ENCODE data around the gene PDGFB. TPM values are rescaled to one million over a fixed set of nuclear protein-coding genes. Genes with fewer than 3 reads are reported as not detected.

Gene PDGFB
- total RNA-seq, 1 donor from 2014 or later = 79.6 TPM

DNA sequence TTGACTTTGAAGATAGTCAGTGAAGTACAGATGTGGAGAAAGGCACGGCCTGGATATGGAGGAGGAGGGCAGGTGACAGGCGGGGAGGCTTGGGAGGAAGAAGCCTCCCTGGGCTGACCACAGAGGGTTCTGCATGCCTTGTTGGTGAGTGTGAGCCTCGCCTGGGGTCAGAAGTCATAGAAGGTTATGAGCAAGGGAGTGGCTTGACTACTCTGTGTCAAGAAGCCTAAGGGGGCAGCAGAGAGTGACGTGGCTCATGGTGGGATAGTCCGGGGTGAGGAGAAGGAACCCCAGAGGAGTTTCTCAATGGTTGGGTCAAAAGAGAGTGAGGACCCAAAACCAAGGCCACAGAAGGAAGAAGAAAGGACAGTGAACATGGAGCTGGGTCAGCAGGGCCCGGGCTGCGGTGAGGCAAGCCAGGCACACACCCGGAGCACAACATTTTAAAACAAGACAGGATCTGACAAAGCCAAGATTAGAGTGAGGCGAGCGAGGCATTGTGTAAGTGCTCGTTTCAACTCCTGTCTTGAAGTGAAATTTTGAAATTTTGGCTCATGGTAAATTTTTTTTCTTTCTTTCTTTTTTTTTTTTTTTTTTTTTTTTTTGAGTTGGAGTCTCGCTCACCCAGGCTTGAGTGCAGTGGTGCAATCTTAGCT, 31.9 kb downstream of the PDGFB start:
- TF ChIP-seq, protein P1, sequence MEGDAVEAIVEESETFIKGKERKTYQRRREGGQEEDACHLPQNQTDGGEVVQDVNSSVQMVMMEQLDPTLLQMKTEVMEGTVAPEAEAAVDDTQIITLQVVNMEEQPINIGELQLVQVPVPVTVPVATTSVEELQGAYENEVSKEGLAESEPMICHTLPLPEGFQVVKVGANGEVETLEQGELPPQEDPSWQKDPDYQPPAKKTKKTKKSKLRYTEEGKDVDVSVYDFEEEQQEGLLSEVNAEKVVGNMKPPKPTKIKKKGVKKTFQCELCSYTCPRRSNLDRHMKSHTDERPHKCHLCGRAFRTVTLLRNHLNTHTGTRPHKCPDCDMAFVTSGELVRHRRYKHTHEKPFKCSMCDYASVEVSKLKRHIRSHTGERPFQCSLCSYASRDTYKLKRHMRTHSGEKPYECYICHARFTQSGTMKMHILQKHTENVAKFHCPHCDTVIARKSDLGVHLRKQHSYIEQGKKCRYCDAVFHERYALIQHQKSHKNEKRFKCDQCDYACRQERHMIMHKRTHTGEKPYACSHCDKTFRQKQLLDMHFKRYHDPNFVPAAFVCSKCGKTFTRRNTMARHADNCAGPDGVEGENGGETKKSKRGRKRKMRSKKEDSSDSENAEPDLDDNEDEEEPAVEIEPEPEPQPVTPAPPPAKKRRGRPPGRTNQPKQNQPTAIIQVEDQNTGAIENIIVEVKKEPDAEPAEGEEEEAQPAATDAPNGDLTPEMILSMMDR (conservative IDR thresholded peaks at IDR 0.05; ENCODE audit: low read depth, low read length) = peak; percentile 41
- no peak overlapping the region for H3K4me3 ChIP-seq (ENCODE audit: low read depth, low read length)
- peak; percentile 78 for DNase-seq (ENCODE audit: low read depth)

GRCh38 chr22:39209756-39210155, 35.0 kb downstream of the PDGFB start:
- no peak overlapping the region for H3K4me3 ChIP-seq (ENCODE audit: low read depth, low read length)
- no peak for DNase-seq (ENCODE audit: low read depth)
- TF ChIP-seq, protein P1 (conservative IDR thresholded peaks at IDR 0.05; ENCODE audit: low read depth, low read length) = no peak

- no peak for DNase-seq (ENCODE audit: low read depth)
- no peak overlapping the region for H3K4me3 ChIP-seq (ENCODE audit: low read depth, low read length)
- TF ChIP-seq, protein P1 (conservative IDR thresholded peaks at IDR 0.05; ENCODE audit: low read depth, low read length) = no peak
Observed at GRCh38 chr22:39208013-39208680, 36.6 kb downstream of the PDGFB start.

DNA sequence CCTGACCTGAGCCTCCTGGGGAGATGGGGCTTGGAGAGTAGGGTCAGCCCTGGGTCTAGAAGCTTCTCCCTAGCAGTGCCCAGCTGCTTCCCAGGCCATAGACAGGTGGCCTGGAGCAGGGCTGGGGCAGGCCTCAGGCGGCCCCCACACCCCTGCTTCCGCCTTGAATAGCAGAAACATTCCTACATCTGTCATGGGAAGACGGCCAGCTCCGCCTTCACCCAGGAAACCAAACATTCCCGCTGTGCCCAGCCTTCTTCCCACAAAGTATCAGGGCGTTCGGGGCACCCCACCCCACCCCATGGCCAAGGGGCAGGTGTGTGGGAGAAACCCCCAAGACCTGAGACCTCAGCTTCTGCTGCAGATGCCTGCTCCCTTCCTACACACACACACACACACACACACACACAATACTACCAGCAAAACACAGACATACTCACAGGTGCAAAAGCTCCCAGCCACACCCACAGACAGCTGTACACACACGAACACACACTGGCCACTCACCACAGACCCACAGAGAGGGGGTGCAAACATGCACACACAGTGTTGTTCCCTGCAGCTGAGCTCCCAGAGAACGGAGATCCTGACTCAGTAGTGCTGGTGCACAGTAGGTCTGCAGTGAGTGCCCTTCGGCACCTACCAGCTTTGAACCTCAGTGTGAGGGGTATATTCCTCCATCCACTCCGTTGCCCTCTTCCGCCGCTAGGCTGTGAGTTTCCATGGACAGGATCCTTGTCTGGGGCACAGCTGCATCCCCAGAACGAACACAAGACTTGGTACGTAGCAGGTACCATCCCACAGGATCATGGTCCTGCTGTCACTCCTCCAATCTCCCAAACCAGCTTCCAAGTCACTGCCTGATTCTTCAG, 37.4 kb downstream of the PDGFB start:
- H3K4me3 ChIP-seq (ENCODE audit: low read depth, low read length) = no peak overlapping the region
- TF ChIP-seq, protein P1 (conservative IDR thresholded peaks at IDR 0.05; ENCODE audit: low read depth, low read length) = no peak
- DNase-seq (ENCODE audit: low read depth) = no peak

- H3K4me3 ChIP-seq (ENCODE audit: low read depth, low read length) = no peak overlapping the region
- no peak for DNase-seq (ENCODE audit: low read depth)
- TF ChIP-seq, protein P1 (conservative IDR thresholded peaks at IDR 0.05; ENCODE audit: low read depth, low read length) = no peak
Observed at GRCh38 chr22:39206491-39206890, 38.3 kb downstream of the PDGFB start.

- no peak for DNase-seq (ENCODE audit: low read depth)
- TF ChIP-seq, protein P1 (conservative IDR thresholded peaks at IDR 0.05; ENCODE audit: low read depth, low read length) = no peak
- H3K4me3 ChIP-seq (ENCODE audit: low read depth, low read length) = no peak overlapping the region
Observed at GRCh38 chr22:39205344-39206021, 39.3 kb downstream of the PDGFB start.
